GM19351 (cell line): ENCODE data around the gene UAP1L1.

ENCODE experiments used
- ATAC-seq: cut with Tn5 transposase; IDR thresholded peaks from one replicate; pipeline ENCODE4 v1.9.1; 2021; ENCODE audit warnings: mild to moderate bottlenecking, moderate library complexity; ENCODE audit not compliant: unreplicated experiment

UAP1L1 gene

DNA sequence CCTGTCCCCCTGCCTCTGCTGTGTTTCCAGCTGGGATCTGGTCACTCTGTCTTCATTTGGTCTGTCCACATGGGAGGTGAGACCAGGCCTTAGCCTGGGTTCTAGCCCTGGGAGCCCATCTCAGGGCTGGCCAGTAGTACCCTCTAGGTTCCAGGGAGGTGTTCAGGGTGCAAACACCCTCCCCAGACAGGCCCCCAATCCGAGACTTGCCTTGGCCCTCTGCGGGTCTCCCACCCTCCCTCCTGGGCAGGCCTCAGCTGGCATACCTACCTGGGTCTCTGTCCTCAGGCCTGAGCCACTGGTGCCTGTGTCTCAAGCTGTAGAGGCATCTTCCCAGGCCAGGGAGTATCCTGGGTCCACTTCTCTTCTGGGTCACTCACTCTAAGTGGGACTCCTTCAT, 6.0 kb upstream of the UAP1L1 start:
- no peak for ATAC-seq

DNA sequence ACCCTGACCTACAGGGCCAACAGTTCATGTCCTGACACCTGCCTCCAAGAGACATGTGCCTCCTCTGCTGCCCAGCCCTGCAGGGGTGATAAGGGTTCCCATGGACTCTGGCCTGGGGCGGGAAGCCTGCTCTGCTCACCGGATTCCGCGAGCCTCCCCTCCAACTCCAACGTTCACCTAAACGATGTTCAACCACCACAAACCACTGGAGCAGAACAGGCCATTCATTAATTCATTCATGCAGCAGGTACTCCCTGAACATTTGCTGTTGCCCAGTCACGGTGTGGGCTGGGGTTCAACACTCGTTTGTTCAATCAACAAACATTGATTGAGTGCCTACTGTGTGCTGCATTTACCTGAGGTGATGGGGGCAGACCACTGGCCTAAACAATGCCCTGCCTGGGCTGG, 3.3 kb upstream of the UAP1L1 start:
- ATAC-seq = no peak

DNA sequence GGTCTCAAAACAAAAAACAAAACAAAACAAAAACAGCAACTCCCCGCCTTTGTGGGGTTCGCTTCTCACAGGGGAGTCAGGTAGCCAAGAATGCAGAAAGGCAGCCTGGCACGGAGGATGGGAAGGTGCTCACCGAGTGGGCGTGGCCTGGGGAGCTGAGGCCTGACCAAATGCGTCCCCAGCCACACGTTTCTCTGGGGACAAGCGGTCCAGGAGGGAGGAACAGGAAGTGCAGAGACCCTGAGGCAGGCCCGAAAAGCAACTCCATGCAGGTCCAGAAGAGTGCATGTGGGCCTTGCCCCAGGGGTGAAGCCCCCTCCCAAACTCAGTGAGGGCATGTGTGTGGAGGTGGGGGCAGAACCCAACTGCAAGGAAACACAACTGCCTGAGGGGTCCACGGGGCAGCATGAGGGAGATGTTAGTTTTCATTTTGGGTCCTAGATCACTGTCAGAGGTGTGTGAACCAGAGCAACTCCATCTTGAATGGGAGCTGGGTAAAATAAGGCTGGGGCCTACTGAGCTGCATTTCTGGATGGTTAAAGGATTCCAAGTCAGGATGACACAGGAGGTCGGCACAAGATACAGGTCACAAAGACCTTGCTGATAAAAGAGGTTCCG, 2.6 kb upstream of the UAP1L1 start:
- no peak for ATAC-seq

DNA sequence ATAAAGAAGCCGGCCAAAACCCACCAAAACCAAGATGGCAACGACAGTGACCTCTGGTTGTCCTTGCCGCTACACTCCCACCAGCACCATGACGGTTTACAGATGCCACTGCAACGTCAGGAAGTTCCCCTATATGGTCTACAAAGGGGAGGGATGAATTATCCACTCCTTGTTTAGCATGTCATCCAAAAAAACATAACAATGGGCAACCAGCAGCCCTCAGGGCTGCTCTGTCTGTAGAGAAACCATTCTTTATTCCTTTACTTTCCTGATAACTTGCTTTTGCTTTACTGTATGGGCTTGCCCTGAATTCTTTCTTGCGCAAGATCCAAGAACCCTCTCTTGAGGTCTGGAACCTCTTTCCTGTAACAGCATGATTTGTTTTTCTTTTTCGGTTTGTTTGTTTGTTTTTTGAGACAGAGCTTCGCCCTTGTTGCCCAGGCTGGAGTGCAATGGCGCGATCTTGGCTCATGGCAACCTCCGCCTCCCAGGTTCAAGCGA, 2.0 kb upstream of the UAP1L1 start:
- no peak for ATAC-seq

DNA sequence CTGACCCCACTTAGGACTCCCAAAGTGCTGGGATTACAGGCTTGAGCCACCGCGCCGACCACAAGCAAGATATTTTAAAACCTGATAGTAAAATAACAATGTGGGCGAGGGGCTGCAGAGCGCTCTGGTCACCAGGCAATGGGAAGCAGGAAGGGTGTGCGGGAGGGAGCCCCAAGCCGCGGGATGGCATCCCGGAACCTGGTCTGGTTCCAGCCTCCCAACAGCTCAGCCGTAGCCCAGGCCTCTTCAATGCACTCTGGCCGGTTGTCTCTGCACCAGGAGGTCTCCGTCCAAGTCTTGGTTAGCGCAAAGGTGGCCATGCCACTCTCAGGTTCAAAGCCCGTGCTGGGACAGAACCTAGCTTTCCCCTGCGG, 694 bp upstream of the UAP1L1 start:
- ATAC-seq = no peak

DNA sequence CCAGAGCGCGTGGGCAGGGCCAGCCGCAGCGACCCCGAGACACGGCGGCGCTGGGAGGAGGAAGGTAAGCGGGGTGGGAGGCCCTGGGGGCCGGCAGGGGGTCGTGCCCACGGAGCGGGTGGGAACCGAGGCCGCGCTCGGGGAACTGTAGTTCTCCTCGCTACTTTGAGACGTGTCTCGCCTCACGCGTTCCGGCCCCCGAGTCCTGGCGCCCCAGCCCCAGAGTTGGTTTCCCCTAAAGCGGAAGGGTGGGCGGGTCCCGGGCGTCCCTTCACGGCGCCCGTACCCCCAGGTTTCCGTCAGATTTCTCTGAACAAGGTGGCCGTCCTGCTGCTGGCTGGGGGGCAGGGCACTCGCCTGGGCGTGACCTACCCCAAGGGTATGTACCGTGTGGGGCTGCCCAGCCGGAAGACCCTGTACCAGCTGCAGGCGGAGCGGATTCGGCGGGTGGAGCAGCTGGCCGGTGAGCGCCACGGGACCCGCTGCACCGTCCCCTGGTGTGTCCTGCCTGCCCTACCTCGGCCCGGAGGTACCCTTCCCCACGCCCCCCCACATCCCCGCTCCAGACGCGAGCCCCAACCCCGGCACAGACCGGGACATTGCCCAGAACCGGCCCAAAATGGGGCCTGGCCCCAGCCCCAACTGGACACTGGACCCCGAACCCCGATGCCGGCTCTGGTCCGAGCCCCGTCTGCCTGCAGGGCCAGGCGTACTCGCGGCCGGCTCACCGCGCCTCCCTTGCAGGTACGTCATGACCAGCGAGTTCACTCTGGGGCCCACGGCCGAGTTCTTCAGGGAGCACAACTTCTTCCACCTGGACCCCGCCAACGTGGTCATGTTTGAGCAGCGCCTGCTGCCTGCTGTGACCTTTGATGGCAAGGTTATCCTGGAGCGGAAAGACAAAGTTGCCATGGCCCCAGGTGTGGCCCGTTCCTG, 709 bp downstream of the UAP1L1 start:
- ATAC-seq = peak; percentile 32

DNA sequence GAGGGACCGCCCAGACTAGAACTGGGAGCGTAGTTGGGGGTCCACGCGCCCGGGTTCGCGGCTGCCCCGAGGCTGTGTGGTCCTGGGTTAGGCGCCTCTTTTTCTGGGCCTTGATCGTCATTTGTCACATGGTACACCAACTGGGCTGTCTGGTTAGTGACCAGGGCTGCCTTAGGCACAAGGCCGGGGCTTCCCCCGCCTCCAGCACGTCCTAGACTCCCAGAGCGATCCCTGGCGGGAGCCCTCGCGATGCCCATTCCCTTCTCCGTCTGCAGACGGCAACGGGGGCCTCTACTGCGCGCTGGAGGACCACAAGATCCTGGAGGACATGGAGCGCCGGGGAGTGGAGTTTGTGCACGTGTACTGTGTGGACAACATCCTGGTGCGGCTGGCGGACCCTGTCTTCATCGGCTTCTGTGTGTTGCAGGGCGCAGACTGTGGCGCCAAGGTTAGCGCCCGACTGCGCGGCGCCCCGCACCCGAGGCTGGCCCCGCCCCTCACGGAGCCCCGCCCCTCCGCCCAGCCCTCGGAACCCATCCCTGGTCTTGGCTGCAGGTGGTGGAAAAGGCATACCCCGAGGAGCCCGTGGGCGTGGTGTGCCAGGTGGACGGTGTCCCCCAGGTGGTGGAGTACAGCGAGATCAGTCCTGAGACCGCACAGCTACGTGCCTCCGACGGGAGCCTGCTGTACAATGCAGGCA, 1.5 kb downstream of the UAP1L1 start:
- no peak for ATAC-seq

DNA sequence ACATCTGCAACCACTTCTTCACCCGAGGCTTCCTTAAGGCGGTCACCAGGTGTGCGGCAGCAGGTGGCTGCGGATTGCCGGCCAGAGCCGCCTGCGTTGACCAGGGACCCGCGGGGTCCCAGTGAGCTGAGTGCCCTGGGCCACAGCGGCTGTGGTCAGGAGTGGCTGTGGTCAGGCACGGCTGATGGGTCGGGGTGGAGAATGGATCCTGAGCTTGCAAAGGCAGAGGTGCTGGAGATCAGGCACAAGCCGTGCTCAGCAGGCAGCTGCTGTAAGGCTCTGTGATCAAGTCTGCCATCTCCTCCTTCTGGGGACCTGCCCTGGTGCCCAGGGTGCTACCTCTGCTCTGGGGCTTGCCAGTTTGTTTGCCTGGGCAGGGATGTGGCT, 2.1 kb downstream of the UAP1L1 start:
- ATAC-seq = no peak

DNA sequence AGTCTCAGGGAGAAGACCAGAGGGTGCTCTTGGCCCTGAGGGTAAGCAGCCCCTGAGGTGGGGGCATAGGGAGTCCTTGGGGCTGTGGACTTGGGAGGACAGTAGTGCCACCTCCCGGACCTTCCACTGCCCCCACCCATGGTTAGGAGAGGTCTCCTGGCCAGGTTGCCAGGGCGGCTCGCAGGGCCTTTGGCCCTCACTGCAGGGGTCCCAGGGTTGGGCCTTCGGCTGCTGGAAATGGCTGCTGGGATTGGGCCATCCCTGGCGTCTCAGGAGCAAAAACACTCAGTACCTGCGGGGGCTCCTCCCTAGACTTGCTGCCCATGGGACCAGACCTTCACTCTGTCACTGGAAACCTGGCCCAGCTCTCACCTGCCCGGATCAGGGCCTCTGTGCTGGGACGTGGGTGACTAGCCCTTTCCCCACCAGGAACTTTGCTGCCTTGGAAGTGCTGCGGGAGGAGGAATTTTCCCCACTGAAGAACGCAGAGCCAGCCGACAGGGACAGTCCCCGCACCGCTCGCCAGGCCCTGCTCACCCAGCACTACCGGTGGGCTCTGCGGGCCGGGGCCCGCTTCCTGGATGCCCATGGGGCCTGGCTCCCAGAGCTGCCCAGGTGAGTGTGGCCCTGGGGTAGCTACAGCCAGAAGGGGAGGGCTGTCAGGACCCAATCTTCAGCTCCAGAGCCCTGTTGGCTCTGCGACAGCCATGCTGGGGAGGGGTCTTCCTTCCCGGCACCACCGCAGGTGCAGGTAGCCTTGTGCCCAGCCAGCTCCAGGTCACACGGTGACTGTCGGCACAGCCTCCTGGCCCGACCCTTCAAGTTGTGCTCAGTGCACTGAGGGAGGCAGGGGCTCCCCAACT, 3.2 kb downstream of the UAP1L1 start:
- ATAC-seq = no peak

DNA sequence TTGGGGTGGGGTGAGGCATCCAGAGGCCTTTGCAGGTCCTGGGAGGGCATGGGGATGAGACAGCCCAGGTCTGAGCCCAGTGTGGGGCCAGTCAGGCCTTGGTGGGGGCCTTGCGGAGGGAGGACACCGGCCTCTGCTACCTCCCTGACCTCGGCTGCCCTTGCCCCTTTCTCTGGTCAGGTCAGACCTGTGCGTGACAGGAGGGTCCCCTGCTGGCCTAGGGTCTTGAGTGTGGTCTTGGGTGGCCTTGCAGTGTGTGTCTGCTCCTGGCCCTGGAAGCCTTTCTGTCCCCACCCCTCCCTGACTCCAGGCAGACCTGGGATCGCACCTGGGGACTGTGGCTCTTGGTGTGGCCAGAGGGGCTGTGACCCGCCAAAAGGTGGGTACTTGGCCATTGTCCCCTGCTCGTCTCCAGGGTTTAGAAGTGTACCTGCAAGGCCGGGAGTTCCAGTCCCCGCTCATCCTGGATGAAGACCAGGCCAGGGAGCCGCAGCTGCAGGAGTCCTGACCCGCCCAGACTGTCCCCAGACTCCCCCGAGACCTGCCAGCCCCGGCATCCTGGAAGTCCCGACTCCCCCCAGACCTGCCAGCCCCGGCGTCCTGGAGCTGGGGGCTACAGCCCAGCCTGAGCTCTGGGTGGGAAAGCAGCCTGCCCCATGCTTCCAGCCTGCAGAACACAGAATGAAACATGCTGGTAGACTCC, 5.1 kb downstream of the UAP1L1 start:
- ATAC-seq = no peak

DNA sequence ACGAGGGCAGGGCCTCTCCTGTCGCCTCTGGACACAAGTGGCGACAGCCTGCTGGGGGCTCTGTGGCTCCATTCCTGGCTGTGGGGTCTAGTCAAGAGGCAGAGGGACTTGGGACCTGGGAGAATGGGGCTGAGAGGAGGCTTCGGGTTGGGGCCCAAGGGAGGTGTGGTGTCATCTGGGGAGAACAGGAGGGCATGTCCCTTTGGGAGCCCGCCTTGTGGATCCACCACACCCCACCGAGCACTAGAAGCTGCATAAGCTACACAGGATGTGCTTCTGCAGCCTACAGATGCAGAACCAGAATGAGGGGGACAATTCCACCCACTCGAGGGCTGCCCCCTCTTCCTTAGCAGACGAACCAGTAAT, 5.6 kb downstream of the UAP1L1 start:
- ATAC-seq = no peak

DNA sequence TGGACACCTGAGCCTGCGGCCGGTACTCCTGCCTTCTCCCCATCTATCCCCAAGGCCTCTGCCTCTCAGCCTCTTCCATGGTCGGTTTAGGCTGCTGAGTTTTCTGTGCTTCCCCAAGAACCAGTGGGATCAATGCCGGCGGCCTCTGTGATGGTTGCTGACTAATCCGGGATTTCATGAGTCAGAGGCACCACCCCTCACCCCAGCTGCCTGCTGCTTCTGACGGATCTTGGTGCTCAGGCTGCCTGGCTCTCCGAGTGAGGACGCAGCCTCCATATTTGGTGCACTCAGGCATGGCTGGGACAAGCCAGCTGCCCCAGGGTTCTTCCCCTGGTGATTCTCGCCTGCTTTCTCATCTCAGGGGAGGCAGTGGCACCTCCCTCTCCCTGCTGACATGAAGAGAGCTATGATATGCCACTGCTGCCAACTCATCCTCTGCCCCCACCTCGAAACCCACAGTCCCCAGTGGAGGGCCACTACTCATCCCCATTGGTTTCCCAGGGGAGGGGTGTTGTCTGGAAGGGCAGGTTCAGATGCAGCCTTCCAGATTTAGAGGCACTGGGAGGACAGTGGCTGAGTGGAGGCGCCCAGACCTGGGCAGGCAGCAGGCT, 6.2 kb downstream of the UAP1L1 start:
- ATAC-seq = no peak

DNA sequence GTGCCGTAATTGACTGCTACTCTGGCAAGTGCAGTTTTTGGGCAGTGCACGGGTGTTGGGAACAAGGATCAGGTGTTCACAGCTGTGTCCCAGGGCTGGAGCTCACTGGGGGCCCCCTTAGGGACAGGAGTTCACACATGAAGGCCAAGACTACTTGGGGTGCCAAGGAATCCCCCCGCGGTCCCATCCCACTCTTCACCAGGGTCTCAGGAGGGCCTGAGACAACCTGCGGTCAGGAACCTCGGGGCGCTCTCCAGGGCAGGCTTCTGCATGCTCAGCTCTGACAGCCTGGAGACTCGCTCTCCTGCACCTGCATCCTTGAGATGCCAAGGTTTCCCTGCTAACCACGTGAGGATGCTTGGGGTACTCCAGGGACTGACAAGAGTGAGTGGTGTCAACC, 7.2 kb downstream of the UAP1L1 start:
- ATAC-seq = no peak

DNA sequence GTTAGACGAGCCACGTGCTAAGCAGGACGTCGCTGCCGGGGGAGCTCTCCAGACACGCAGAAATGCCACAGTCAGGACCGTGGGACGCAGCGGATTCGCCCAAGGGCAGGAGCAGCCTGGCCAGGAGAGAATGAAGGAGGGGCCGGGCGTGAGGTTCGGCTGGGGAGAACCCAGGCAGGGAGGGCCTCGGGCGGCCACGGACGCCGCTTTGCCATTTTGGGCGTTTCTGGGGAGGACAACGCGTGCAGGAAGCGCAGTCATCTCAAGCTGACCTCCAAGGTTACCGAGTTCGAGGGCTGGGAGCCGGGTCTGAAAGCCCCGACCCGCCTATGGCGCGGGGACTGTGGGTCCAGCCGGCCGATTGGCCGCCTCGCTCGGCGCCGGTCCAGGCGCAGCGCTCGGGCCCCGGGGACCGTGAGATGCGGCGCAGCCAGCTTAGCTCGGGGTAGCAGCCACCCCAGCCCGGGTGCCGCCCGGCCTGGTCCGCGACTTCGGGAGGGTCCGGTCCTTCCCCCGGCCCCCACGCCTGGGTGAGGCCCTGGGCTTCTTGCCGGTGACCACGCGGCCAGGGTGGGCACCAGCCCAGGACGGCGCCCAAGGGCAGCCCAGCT, 8.7 kb downstream of the UAP1L1 start:
- peak; percentile 2 for ATAC-seq

DNA sequence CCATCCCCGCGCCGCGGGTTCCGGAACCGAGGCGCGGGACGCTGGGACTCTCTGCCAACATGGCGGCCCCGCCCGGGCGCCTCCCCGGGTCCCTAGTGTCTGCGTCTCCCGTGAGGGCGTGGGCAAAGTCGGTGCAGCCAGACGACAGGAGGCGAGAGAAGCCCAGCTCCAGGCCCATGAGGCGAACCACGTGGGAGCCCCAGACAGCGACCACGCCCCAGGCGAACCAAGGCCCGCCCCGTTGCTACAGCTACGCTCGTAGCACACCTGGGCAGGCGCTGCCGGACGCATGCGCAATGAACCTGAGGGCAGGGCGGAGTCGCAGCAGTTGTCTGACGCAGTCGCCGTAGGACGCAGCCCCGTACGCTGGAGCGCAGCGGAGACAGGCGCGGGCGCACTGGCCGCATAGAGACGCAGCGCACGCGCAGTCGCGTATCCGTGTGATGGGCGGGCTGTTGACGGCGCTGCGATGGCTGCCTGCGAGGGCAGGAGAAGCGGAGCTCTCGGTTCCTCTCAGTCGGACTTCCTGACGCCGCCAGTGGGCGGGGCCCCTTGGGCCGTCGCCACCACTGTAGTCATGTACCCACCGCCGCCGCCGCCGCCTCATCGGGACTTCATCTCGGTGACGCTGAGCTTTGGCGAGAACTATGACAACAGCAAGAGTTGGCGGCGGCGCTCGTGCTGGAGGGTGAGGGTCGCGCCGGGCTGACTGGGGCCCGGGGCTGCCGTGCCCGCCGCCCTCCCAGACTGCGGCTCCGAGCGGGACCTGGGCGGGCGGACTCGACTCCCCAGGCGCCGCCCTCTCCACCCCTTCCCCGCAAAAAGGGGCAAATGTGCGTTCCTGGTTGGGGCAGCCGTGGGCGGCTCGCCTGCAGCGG, 9.5 kb downstream of the UAP1L1 start, which contains the start of gene MAN1B1:
Gene MAN1B1 (plus strand): TSS at position 455 of the 878 bp plus-strand sequence. CDS start 15 bp downstream, at position 470.
- ATAC-seq = peak; percentile 85

DNA sequence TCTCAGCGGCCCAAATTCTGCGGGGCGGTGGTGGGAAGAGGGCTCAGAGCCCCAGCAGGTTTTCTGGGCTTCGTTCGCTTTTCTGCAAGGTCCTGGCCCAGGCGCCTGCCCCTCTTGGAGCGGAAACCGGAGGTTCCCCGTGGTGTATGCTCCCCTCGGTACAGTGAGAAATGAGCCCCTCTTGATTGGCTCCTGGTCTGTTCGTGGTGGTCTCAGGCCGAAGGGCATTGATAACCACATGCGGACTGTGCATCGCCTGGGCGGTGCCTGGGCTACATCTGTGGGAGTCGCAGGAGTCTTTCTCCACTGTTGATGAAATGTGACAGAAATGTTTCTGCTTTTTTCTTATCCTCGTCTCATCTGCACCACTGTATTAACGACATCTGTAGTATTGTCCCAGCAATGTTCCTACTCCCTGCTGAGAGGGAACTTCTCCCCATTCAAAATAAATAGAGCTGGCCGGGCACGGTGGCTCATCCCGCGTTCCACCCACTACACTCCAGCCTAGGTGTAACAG, 10.2 kb downstream of the UAP1L1 start:
- ATAC-seq = no peak

DNA sequence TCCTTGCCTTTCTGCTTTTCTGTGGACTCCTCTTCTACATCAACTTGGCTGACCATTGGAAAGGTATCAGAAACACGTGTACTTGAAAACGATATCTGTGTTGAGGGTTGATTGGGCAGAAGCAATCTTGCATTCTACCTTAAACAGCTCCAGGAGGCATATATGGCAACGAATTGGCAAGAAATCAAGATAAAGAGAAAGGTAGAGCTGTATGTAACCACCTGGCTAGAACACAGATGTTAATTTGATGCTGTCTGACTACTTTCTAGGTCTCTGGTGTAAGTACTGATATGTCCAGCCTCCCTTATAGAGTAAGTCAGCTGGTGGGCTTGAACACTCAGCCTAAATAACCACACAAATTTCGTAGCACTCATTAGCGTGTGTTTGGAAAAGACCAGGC, 10.8 kb downstream of the UAP1L1 start:
- no peak for ATAC-seq
